ENCODE measurements around the gene FLRT2.

Gene FLRT2

GRCh38 chr14:85554106-85554505 lies 24.2 kb downstream of the FLRT2 start:
- no peak overlapping the region for H3K9ac ChIP-seq (ENCODE audit: low read length in 5 of 5)
- H3K27me3 ChIP-seq (ENCODE audit: control insufficient read depth in 5 of 5, insufficient read depth in 4 of 5, low read length in 5 of 5): no peaks in the 10 kb centered on the region
- H3K27ac ChIP-seq (ENCODE audit: low read depth, low read length): no peak overlapping the region
- H3K4me3 ChIP-seq (ENCODE audit: low read depth in 1 of 5, low read length in 5 of 5): no peak overlapping the region
- no peaks in the 10 kb centered on the region for H3K4me1 ChIP-seq (ENCODE audit: control insufficient read depth in 5 of 5, insufficient read depth in 5 of 5, low read length in 5 of 5)
- H3K9me3 ChIP-seq (ENCODE audit: control insufficient read depth in 5 of 5, low read length in 5 of 5): no peaks in the 10 kb centered on the region
- peaks cover 0 to 7% (median 1%) of the 10 kb centered on the region in 5 donors for H3K36me3 ChIP-seq (ENCODE audit: control insufficient read depth in 5 of 5, insufficient read depth in 5 of 5, low read length in 5 of 5)

GRCh38 chr14:85556267-85556666 lies 26.3 kb downstream of the FLRT2 start:
- Histone ChIP-seq H3K27me3 (ENCODE audit: control insufficient read depth in 5 of 5, insufficient read depth in 4 of 5, low read length in 5 of 5) (no peaks in the 10 kb centered on the region), H3K9ac (ENCODE audit: low read length in 5 of 5) (no peak overlapping the region), H3K27ac (ENCODE audit: low read depth, low read length) (no peak overlapping the region), H3K36me3 (ENCODE audit: control insufficient read depth in 5 of 5, insufficient read depth in 5 of 5, low read length in 5 of 5) (peaks cover 0 to 3% (median 0%) of the 10 kb centered on the region in 5 donors), H3K9me3 (ENCODE audit: control insufficient read depth in 5 of 5, low read length in 5 of 5) (no peaks in the 10 kb centered on the region), H3K4me1 (ENCODE audit: control insufficient read depth in 5 of 5, insufficient read depth in 5 of 5, low read length in 5 of 5) (no peaks in the 10 kb centered on the region), H3K4me3 (ENCODE audit: low read depth in 1 of 5, low read length in 5 of 5) (no peak overlapping the region)

- H3K9ac ChIP-seq (ENCODE audit: low read length in 5 of 5): no peak overlapping the region
- no peaks in the 10 kb centered on the region for H3K9me3 ChIP-seq (ENCODE audit: control insufficient read depth in 5 of 5, low read length in 5 of 5)
- H3K27ac ChIP-seq (ENCODE audit: low read depth, low read length): no peak overlapping the region
- peaks cover 0 to 5% (median 0%) of the 10 kb centered on the region in 5 donors for H3K36me3 ChIP-seq (ENCODE audit: control insufficient read depth in 5 of 5, insufficient read depth in 5 of 5, low read length in 5 of 5)
- H3K27me3 ChIP-seq (ENCODE audit: control insufficient read depth in 5 of 5, insufficient read depth in 4 of 5, low read length in 5 of 5): no peaks in the 10 kb centered on the region
- no peak overlapping the region for H3K4me3 ChIP-seq (ENCODE audit: low read depth in 1 of 5, low read length in 5 of 5)
- H3K4me1 ChIP-seq (ENCODE audit: control insufficient read depth in 5 of 5, insufficient read depth in 5 of 5, low read length in 5 of 5): no peaks in the 10 kb centered on the region
These were observed 28.6 kb downstream of the FLRT2 start for GRCh38 chr14:85558505-85558904.

DNA sequence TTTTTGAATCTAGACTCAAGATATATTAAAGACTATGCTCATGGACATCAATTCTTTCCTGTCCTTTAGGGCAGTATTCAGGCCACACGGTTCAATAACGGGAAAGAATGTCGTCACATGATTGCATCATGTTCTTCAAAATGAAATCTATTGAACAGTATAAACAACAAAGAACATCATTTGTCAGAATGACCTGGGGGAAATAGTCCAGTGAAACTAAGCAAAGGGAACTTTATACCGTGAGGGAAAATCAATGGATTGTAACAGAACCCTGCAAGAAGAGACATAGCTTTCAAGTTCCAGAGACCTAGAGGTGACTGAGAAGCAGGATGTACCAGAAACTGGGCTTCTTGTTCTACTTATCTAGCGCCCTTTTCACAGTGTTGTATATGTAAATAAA lies 32.7 kb downstream of the FLRT2 start:
- H3K9me3 ChIP-seq (ENCODE audit: control insufficient read depth in 5 of 5, low read length in 5 of 5): no peaks in the 10 kb centered on the region
- H3K27ac ChIP-seq (ENCODE audit: low read depth, low read length): no peak overlapping the region

DNA sequence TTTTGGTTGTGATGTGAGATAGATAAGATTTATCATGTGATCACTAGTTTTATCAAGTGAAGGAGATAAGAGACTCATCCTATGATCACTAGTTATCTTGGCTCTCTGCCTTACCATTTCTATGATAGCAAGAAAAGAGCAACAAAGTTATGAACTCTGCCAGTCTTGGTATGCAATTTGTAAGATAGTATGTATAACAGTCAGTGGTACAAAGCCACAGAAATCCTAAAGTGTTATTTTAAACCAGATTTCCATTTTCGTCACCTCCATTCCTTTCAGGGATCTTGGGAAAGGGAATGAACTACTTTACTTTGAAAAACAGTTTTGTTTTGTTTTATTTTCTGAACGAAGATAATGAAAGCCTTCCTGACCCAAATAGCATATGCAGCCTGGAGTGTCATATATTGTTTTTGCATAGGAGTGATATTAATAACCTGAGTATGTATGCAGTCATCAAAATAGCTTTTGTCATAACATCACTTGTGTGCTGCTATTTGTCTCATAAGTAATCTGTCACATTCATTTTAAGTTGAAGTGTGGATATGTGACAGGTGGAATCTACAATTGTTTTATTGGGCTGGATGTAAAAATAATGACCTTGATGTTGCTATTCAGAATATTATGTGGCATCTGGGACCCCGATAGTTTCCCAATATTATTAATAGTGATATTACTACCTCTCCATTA lies 35.0 kb downstream of the FLRT2 start:
- peaks cover 0 to 9% (median 0%) of the 10 kb centered on the region in 5 donors for H3K36me3 ChIP-seq (ENCODE audit: control insufficient read depth in 5 of 5, insufficient read depth in 5 of 5, low read length in 5 of 5)
- H3K9ac ChIP-seq (ENCODE audit: low read length in 5 of 5): no peak overlapping the region
- H3K27ac ChIP-seq (ENCODE audit: low read depth, low read length): no peak overlapping the region
- no peaks in the 10 kb centered on the region for H3K27me3 ChIP-seq (ENCODE audit: control insufficient read depth in 5 of 5, insufficient read depth in 4 of 5, low read length in 5 of 5)
- H3K4me1 ChIP-seq (ENCODE audit: control insufficient read depth in 5 of 5, insufficient read depth in 5 of 5, low read length in 5 of 5): no peaks in the 10 kb centered on the region
- no peaks in the 10 kb centered on the region for H3K9me3 ChIP-seq (ENCODE audit: control insufficient read depth in 5 of 5, low read length in 5 of 5)
- H3K4me3 ChIP-seq (ENCODE audit: low read depth in 1 of 5, low read length in 5 of 5): no peak overlapping the region

More for the DNA sequence above, 32.7 kb downstream of the FLRT2 start:
- Histone ChIP-seq H3K27me3 (ENCODE audit: control insufficient read depth in 5 of 5, insufficient read depth in 4 of 5, low read length in 5 of 5) (no peaks in the 10 kb centered on the region), H3K4me1 (ENCODE audit: control insufficient read depth in 5 of 5, insufficient read depth in 5 of 5, low read length in 5 of 5) (no peaks in the 10 kb centered on the region), H3K36me3 (ENCODE audit: control insufficient read depth in 5 of 5, insufficient read depth in 5 of 5, low read length in 5 of 5) (peaks cover 0 to 5% (median 0%) of the 10 kb centered on the region in 5 donors), H3K9ac (ENCODE audit: low read length in 5 of 5) (no peak overlapping the region), H3K4me3 (ENCODE audit: low read depth in 1 of 5, low read length in 5 of 5) (no peak overlapping the region)

- Histone ChIP-seq H3K9me3 (ENCODE audit: control insufficient read depth in 5 of 5, low read length in 5 of 5) (no peaks in the 10 kb centered on the region), H3K4me3 (ENCODE audit: low read depth in 1 of 5, low read length in 5 of 5) (no peak overlapping the region), H3K27ac (ENCODE audit: low read depth, low read length) (no peak overlapping the region), H3K9ac (ENCODE audit: low read length in 5 of 5) (no peak overlapping the region), H3K4me1 (ENCODE audit: control insufficient read depth in 5 of 5, insufficient read depth in 5 of 5, low read length in 5 of 5) (no peaks in the 10 kb centered on the region), H3K36me3 (ENCODE audit: control insufficient read depth in 5 of 5, insufficient read depth in 5 of 5, low read length in 5 of 5) (peaks cover 0 to 9% (median 0%) of the 10 kb centered on the region in 5 donors), H3K27me3 (ENCODE audit: control insufficient read depth in 5 of 5, insufficient read depth in 4 of 5, low read length in 5 of 5) (no peaks in the 10 kb centered on the region)
These were observed 35.9 kb downstream of the FLRT2 start for GRCh38 chr14:85565862-85566296.

DNA sequence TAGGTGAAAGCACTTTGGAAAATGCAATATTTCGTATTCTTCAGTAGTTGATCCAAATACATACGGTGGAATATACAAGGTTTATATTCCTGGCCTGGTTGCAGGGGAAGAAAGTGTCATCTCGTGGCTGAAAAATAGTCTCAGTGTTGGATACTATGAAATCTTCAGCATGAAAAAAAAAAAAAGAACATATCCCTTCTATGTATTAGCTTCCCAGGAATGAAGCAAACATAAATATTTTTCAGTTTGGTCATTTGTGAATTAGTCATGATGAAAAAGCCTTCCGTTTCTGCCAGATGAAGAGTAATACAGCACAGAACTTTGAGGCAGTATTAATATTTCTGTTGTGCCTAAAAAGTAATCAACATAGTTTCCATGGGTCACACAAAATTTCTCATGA lies 36.7 kb downstream of the FLRT2 start:
- no peak overlapping the region for H3K27ac ChIP-seq (ENCODE audit: low read depth, low read length)
- H3K4me1 ChIP-seq (ENCODE audit: control insufficient read depth in 5 of 5, insufficient read depth in 5 of 5, low read length in 5 of 5): no peaks in the 10 kb centered on the region
- peaks cover 0 to 8% (median 0%) of the 10 kb centered on the region in 5 donors for H3K36me3 ChIP-seq (ENCODE audit: control insufficient read depth in 5 of 5, insufficient read depth in 5 of 5, low read length in 5 of 5)
- no peak overlapping the region for H3K4me3 ChIP-seq (ENCODE audit: low read depth in 1 of 5, low read length in 5 of 5)
- H3K9me3 ChIP-seq (ENCODE audit: control insufficient read depth in 5 of 5, low read length in 5 of 5): no peaks in the 10 kb centered on the region
- no peak overlapping the region for H3K9ac ChIP-seq (ENCODE audit: low read length in 5 of 5)
- no peaks in the 10 kb centered on the region for H3K27me3 ChIP-seq (ENCODE audit: control insufficient read depth in 5 of 5, insufficient read depth in 4 of 5, low read length in 5 of 5)

DNA sequence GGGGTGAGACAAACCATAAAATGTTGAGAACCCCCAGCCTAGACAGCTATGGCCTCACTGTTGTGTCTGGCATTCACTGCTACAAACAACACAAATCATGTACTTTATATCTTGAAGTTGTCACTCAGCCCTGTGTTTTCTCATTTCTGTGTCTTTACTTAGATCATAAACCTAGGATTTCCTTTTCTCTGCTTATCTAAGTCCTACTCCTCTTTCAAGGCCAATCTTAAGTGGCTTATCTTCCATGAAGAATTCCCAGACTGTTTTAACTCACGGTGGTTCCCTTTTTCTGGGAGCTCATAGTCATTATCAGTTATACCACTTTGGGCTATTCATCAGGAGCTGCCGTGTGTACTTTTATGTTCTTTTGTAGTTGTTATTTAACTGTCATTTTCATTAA lies 42.1 kb downstream of the FLRT2 start:
- Histone ChIP-seq H3K4me3 (ENCODE audit: low read depth in 1 of 5, low read length in 5 of 5) (no peak overlapping the region), H3K36me3 (ENCODE audit: control insufficient read depth in 5 of 5, insufficient read depth in 5 of 5, low read length in 5 of 5) (peaks cover 0 to 3% (median 0%) of the 10 kb centered on the region in 5 donors), H3K9ac (ENCODE audit: low read length in 5 of 5) (no peak overlapping the region), H3K4me1 (ENCODE audit: control insufficient read depth in 5 of 5, insufficient read depth in 5 of 5, low read length in 5 of 5) (no peaks in the 10 kb centered on the region), H3K9me3 (ENCODE audit: control insufficient read depth in 5 of 5, low read length in 5 of 5) (no peaks in the 10 kb centered on the region), H3K27me3 (ENCODE audit: control insufficient read depth in 5 of 5, insufficient read depth in 4 of 5, low read length in 5 of 5) (no peaks in the 10 kb centered on the region), H3K27ac (ENCODE audit: low read depth, low read length) (no peak overlapping the region)

DNA sequence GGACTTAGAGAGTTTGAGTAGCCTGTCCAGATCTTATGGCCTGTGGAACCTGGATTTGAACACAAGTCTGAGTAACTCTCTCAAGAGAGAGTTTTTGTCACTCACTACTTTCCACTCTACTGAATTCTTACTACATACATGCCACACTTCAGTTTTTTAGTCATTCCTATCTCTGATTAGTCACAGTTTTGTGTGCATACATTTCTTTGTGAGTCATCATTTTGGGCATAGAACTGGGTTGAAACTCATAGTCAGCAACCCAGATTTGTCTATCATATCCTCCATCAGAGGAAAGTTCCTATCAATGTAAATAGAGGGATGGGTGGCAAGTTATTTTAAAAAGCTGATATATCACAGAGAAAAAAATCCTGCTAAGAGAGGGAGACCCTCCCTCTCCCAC lies 42.9 kb downstream of the FLRT2 start:
- Histone ChIP-seq H3K9ac (ENCODE audit: low read length in 5 of 5) (no peak overlapping the region), H3K9me3 (ENCODE audit: control insufficient read depth in 5 of 5, low read length in 5 of 5) (no peaks in the 10 kb centered on the region), H3K4me3 (ENCODE audit: low read depth in 1 of 5, low read length in 5 of 5) (no peak overlapping the region), H3K36me3 (ENCODE audit: control insufficient read depth in 5 of 5, insufficient read depth in 5 of 5, low read length in 5 of 5) (peaks cover 0 to 3% (median 0%) of the 10 kb centered on the region in 5 donors), H3K27ac (ENCODE audit: low read depth, low read length) (no peak overlapping the region), H3K4me1 (ENCODE audit: control insufficient read depth in 5 of 5, insufficient read depth in 5 of 5, low read length in 5 of 5) (no peaks in the 10 kb centered on the region), H3K27me3 (ENCODE audit: control insufficient read depth in 5 of 5, insufficient read depth in 4 of 5, low read length in 5 of 5) (no peaks in the 10 kb centered on the region)

DNA sequence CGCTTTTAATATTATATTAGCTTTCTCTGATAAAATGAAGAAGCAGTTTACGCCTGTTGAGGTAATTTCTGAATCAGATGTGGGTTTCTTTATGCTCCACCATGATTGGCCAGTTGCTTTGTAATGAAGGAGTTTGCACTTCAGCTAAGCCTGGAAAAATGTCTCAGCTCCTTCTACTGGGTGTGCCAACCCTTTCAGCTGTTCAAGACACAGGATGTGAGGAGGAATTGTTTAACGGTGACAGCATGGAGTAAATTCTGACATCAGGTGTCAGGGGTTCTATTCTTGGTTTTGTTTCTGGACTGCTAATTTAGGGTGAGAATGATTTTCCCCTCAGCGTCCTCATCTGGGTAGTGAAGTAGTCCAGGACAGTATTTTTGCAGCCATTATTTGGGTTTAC lies 43.5 kb downstream of the FLRT2 start:
- Histone ChIP-seq H3K27ac (ENCODE audit: low read depth, low read length) (no peak overlapping the region), H3K36me3 (ENCODE audit: control insufficient read depth in 5 of 5, insufficient read depth in 5 of 5, low read length in 5 of 5) (peaks cover 0 to 3% (median 0%) of the 10 kb centered on the region in 5 donors), H3K27me3 (ENCODE audit: control insufficient read depth in 5 of 5, insufficient read depth in 4 of 5, low read length in 5 of 5) (no peaks in the 10 kb centered on the region), H3K4me3 (ENCODE audit: low read depth in 1 of 5, low read length in 5 of 5) (no peak overlapping the region), H3K9ac (ENCODE audit: low read length in 5 of 5) (no peak overlapping the region), H3K4me1 (ENCODE audit: control insufficient read depth in 5 of 5, insufficient read depth in 5 of 5, low read length in 5 of 5) (no peaks in the 10 kb centered on the region), H3K9me3 (ENCODE audit: control insufficient read depth in 5 of 5, low read length in 5 of 5) (no peaks in the 10 kb centered on the region)
